ENCODE measurements around the gene ARID5B. TPM values are rescaled to one million over a fixed set of nuclear protein-coding genes. Genes with fewer than 3 reads are reported as not detected.

The ARID5B gene
- total RNA-seq, 2 donors from 2014 or later, result 60.7 to 80.4 TPM

GRCh38 chr10:61984803-61985418, 83.4 kb downstream of the ARID5B start:
- no peaks in the 10 kb centered on the region for H3K27me3 ChIP-seq (replicated peaks; ENCODE audit: insufficient read depth)

GRCh38 chr10:61985715-61986114, 84.2 kb downstream of the ARID5B start:
- DNase-seq (ENCODE audit: low spot score) (no peak), ATAC-seq (ENCODE audit: insufficient number of reproducible peaks, low FRiP score, low read depth) (no peak)
- Histone ChIP-seq H3K4me1 (ENCODE audit: control insufficient read depth in 1 of 2, low read depth in 2 of 2) (peaks cover 17 to 34% of the 10 kb centered on the region in 2 donors), H3K4me3 (no peak overlapping the region), H3K27ac (peak overlapping the region in 1 of 2 donors; percentile 40), H3K36me3 (no peaks in the 10 kb centered on the region), H3K27me3 (replicated peaks; ENCODE audit: insufficient read depth) (no peaks in the 10 kb centered on the region), H3K9me3 (no peaks in the 10 kb centered on the region)
- TF ChIP-seq CTCF (IDR thresholded peaks at IDR 0.05), result no peak

More at GRCh38 chr10:61984803-61985418, 83.4 kb downstream of the ARID5B start:
- H3K27ac ChIP-seq, result no peak overlapping the region
- no peaks in the 10 kb centered on the region for H3K36me3 ChIP-seq
- peaks cover 23 to 40% of the 10 kb centered on the region in 2 donors for H3K4me1 ChIP-seq (ENCODE audit: control insufficient read depth in 1 of 2, low read depth in 2 of 2)
- H3K4me3 ChIP-seq, result no peak overlapping the region
- TF ChIP-seq CTCF (IDR thresholded peaks at IDR 0.05), result no peak
- DNase-seq (ENCODE audit: low spot score), result no peak
- no peaks in the 10 kb centered on the region for H3K9me3 ChIP-seq
- no peak for ATAC-seq (ENCODE audit: insufficient number of reproducible peaks, low FRiP score, low read depth)

GRCh38 chr10:61986382-61986781, 84.9 kb downstream of the ARID5B start:
- no peak overlapping the region for H3K4me3 ChIP-seq
- DNase-seq (ENCODE audit: low spot score) (no peak), ATAC-seq (ENCODE audit: insufficient number of reproducible peaks, low FRiP score, low read depth) (no peak)
- no peak for TF ChIP-seq CTCF (IDR thresholded peaks at IDR 0.05)
- peaks cover 12 to 27% of the 10 kb centered on the region in 2 donors for H3K4me1 ChIP-seq (ENCODE audit: control insufficient read depth in 1 of 2, low read depth in 2 of 2)
- H3K36me3 ChIP-seq, result no peaks in the 10 kb centered on the region
- H3K27ac ChIP-seq, result peak overlapping the region; percentile 49 to 56
- no peaks in the 10 kb centered on the region for H3K27me3 ChIP-seq (replicated peaks; ENCODE audit: insufficient read depth)
- no peaks in the 10 kb centered on the region for H3K9me3 ChIP-seq

- H3K4me1 ChIP-seq (ENCODE audit: control insufficient read depth in 1 of 2, low read depth in 2 of 2), result peaks cover 9 to 31% of the 10 kb centered on the region in 2 donors
- peak overlapping the region; percentile 49 to 56 for H3K27ac ChIP-seq
- ATAC-seq (ENCODE audit: insufficient number of reproducible peaks, low FRiP score, low read depth), result no peak
- H3K4me3 ChIP-seq, result no peak overlapping the region
- no peaks in the 10 kb centered on the region for H3K27me3 ChIP-seq (replicated peaks; ENCODE audit: insufficient read depth)
- H3K36me3 ChIP-seq, result no peaks in the 10 kb centered on the region
- no peaks in the 10 kb centered on the region for H3K9me3 ChIP-seq
- no peak for TF ChIP-seq CTCF (IDR thresholded peaks at IDR 0.05)
- DNase-seq (ENCODE audit: low spot score), result no peak
Observed at GRCh38 chr10:61986788-61987492, 85.4 kb downstream of the ARID5B start.

- no peak for DNase-seq (ENCODE audit: low spot score)
- ATAC-seq (ENCODE audit: insufficient number of reproducible peaks, low FRiP score, low read depth), result no peak
- no peaks in the 10 kb centered on the region for H3K36me3 ChIP-seq
- no peak for TF ChIP-seq CTCF (IDR thresholded peaks at IDR 0.05)
- H3K27ac ChIP-seq, result peak overlapping the region; percentile 44 to 56
- H3K4me1 ChIP-seq (ENCODE audit: control insufficient read depth in 1 of 2, low read depth in 2 of 2), result peaks cover 9 to 37% of the 10 kb centered on the region in 2 donors
- H3K27me3 ChIP-seq (replicated peaks; ENCODE audit: insufficient read depth), result no peaks in the 10 kb centered on the region
- H3K4me3 ChIP-seq, result peak overlapping the region; percentile 48
- no peaks in the 10 kb centered on the region for H3K9me3 ChIP-seq
Observed at GRCh38 chr10:61987537-61987936, 86.0 kb downstream of the ARID5B start.

All from thoracic aorta (tissue), 2 donors.